Testis (tissue), 3 donors: Measurements from ENCODE around the gene NPAS3. TPM values are rescaled to one million over a fixed set of nuclear protein-coding genes. Genes with fewer than 3 reads are reported as not detected.

Experiments
- DNase-seq: peaks from one replicate; pipeline ENCODE4 v3.0.0-alpha.2; 2019
- H3K27ac ChIP-seq, 2 donors: fragments of 200-600 bp; sonication (generic); one replicate each; pipeline ENCODE4 v1.5.1; 2019
- H3K27me3 ChIP-seq: fragments of 200-600 bp; sonication (generic); one replicate; pipeline ENCODE4 v1.5.1; 2019
- H3K36me3 ChIP-seq: fragments of 200-600 bp; sonication (generic); one replicate; pipeline ENCODE4 v1.5.1; 2017; ENCODE audit warnings: low read depth; ENCODE audit errors: missing control alignments
- H3K4me1 ChIP-seq: fragments of 200-600 bp; sonication (generic); one replicate; pipeline ENCODE4 v1.5.1; 2019
- H3K4me3 ChIP-seq, 2 donors: fragments of 200-600 bp; sonication (generic); one replicate each; pipeline ENCODE4 v1.5.1; 2017 to 2019
- H3K9me3 ChIP-seq: fragments of 200-600 bp; sonication (generic); one replicate; pipeline ENCODE4 v1.5.1; 2017
- POLR2A ChIP-seq: fragments of 450-650 bp; IDR thresholded peaks from one replicate; pipeline ENCODE4 v1.6.1; 2017; ENCODE audit warnings: antibody characterized with exemption, mild to moderate bottlenecking, moderate library complexity
- WGBS, 2 donors: methylation state at CpG; one replicate each; pipeline ENCODE4 v1.1.5; 2018; 5-methylcytosine and 5-hydroxymethylcytosine counted together
- intact Hi-C: fragments of 100-400 bp; cut with DNase I; formaldehyde crosslinking; loops from one replicate; pipeline ENCODE4 v1.15.1; 2023; ENCODE audit warnings: low total_unique reads
- polyA plus RNA-seq: library from polyadenylated mRNA; stranded (reverse); fragments of 350-450 nt; fragmentation: Illumina TruSeq; extraction: RNeasy Lipid Tissue Mini Kit (QIAGEN cat#74804); gene quantifications from one replicate; pipeline ENCODE4 v1.2.3, GENCODE V29; 2014; ENCODE audit warnings: low read depth, low replicate concordance; ENCODE audit not compliant: insufficient read depth
- total RNA-seq, 2 donors: library from RNA; depleted of rRNA; stranded (reverse); fragments of >200 nt; gene quantifications; one replicate each; pipeline ENCODE4 v1.2.3, GENCODE V29; 2016
- TF ChIP-seq, protein P1 (sequence below), 3 experiments: fragments of 450-650 bp in 2 of 3; fragments of 200-600 bp in 1 of 3; sonication (generic) in 1 of 3; IDR thresholded peaks; one replicate each; pipeline ENCODE4 v1.5.1; 2016 to 2019; ENCODE audit warnings: antibody characterized with exemption in 3 of 3, mild to moderate bottlenecking in 2 of 3, moderate library complexity in 1 of 3

The NPAS3 gene
- total and polyA plus RNA-seq, 3 donors from 2014 or later: 1.1 to 3.7 (median 1.8) TPM

DNA sequence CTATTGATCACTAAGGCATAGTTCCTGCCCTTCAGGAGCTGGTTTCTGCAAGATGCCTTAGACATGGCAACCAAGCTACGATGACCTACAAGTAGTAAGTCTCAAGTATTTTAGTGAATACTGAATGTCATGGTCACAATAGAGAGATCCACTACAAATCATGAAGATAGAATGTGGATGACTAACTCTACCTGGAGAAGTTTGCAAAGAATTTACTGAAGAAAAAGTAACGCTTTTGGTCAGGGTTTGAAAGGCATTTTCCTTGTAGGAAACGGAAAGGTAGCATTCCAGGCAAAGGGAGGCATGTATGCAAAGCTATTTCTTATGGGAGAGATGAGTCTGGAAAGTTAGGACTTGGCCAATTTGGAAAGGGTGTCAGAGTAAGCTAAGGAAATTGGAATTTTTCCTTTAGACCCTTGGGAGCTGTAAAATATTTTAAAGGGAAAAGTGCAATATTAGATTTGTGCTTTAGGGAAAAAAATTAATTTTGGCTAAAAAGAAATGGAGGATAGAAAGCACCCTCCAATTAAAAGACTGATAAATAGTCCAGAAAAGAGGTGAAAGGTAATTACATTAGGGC is 634.7 kb downstream of the NPAS3 start:
- intact Hi-C loops: no loop called here
- no peaks in the 10 kb centered on the region for H3K27me3 ChIP-seq
- no peaks in the 10 kb centered on the region for H3K9me3 ChIP-seq
- no peak for DNase-seq
- TF ChIP-seq, protein P1, sequence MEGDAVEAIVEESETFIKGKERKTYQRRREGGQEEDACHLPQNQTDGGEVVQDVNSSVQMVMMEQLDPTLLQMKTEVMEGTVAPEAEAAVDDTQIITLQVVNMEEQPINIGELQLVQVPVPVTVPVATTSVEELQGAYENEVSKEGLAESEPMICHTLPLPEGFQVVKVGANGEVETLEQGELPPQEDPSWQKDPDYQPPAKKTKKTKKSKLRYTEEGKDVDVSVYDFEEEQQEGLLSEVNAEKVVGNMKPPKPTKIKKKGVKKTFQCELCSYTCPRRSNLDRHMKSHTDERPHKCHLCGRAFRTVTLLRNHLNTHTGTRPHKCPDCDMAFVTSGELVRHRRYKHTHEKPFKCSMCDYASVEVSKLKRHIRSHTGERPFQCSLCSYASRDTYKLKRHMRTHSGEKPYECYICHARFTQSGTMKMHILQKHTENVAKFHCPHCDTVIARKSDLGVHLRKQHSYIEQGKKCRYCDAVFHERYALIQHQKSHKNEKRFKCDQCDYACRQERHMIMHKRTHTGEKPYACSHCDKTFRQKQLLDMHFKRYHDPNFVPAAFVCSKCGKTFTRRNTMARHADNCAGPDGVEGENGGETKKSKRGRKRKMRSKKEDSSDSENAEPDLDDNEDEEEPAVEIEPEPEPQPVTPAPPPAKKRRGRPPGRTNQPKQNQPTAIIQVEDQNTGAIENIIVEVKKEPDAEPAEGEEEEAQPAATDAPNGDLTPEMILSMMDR (IDR thresholded peaks at IDR 0.05): no peak
- TF ChIP-seq POLR2A: no peak
- no peak overlapping the region for H3K4me3 ChIP-seq
- no peak overlapping the region for H3K27ac ChIP-seq
- no peaks in the 10 kb centered on the region for H3K36me3 ChIP-seq
- WGBS, 2 donors: 90 to 96% methylated on average over 3 of the region's 3 CpGs
- no peaks in the 10 kb centered on the region for H3K4me1 ChIP-seq

DNA sequence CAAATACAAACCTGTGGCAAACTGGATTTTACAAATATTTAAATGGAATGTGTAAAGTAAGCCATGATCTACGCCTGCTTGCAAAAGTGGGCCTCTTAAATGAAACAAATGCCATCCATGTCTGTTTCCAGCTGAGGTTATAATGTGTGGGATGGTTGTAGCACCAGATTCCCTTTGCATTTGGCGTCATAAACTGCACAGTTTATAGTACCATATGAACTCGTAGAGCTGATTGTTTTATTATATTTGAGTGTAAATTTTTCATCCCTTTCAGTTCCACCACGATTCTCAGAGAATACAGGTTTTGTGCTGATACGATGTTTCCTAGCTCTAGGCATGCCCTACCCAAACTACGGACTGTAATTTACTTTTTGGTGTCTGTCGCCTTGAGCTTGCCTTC is 637.3 kb downstream of the NPAS3 start:
- Histone ChIP-seq H3K4me1 (no peaks in the 10 kb centered on the region), H3K27me3 (no peaks in the 10 kb centered on the region), H3K36me3 (no peaks in the 10 kb centered on the region), H3K27ac (no peak overlapping the region), H3K9me3 (no peaks in the 10 kb centered on the region), H3K4me3 (no peak overlapping the region)
- no peak for DNase-seq
- 90% methylated on average over 7 of the region's 7 CpGs for WGBS, 2 donors
- intact Hi-C loops: no loop called here
- no peak for TF ChIP-seq POLR2A
- TF ChIP-seq, protein P1 (IDR thresholded peaks at IDR 0.05): no peak

DNA sequence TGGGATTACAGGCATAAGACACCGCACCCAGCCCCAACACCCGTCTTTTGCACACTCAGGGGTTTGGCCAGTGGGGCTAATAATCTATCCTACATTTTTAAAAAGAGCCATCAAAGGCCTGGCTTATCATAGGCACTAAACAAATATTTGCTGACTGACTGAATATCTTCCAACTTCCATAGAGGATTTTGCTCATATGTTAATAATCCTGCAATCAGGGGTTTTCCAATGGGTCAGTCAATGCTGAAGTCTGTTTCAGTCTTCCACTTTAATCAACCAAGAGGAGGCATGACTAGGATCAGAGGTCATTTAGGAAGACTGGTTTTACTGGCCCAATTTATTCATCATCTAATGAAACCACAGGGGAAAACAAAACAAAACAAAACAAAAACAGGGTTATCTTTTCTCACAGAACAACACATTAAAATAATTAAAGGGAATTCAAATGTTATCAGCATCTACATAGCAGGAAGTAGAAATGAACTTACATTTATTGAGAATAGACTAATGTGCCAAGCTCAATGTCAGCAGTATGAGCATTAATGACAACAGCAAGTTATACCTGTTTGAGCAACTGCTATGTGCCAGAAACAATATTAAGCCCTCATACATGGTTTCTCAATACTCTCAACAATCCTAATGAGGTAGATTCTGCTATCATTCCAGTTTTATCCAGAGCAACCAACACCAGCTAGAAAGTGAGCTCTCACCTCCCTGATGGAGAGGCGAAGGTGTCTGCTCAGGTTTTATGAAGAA is 640.0 kb downstream of the NPAS3 start:
- H3K4me1 ChIP-seq: no peaks in the 10 kb centered on the region
- H3K27me3 ChIP-seq: no peaks in the 10 kb centered on the region
- no peaks in the 10 kb centered on the region for H3K36me3 ChIP-seq
- DNase-seq: no peak
- no peaks in the 10 kb centered on the region for H3K9me3 ChIP-seq
- intact Hi-C loops: no loop called here
- no peak for TF ChIP-seq POLR2A
- TF ChIP-seq, protein P1 (IDR thresholded peaks at IDR 0.05): no peak
- WGBS, 2 donors: 97 to 100% methylated on average over 3 of the region's 3 CpGs
- H3K27ac ChIP-seq: no peak overlapping the region
- H3K4me3 ChIP-seq: no peak overlapping the region

DNA sequence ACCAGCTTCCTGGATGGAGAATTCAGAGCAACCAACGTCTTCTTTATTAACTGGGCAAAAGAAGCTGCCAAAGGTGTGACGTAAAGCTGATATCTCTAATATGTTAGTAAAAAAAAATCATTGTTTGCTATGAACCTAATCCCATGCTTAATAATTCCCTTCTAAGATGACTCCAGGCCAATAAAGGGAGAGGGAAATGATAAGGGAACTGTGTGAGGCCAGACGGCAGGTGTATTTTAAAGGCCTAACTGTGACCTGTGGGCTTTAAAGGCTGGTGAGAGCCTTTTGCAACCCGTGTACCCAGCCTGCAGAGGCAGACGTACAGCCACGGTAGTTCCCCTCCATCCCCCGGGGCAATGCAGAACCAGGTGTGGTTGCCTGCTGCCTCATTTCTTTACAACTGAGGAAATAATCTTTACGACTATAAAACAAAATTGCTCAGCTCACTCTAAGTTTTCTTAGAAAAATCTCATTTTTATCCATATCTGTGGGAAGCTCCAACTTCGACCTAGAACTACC is 641.6 kb downstream of the NPAS3 start:
- TF ChIP-seq, protein P1 (IDR thresholded peaks at IDR 0.05): no peak
- TF ChIP-seq POLR2A: no peak
- H3K9me3 ChIP-seq: no peaks in the 10 kb centered on the region
- H3K27me3 ChIP-seq: no peaks in the 10 kb centered on the region
- intact Hi-C loops: no loop called here
- no peak overlapping the region for H3K27ac ChIP-seq
- H3K36me3 ChIP-seq: no peaks in the 10 kb centered on the region
- no peak for DNase-seq
- no peak overlapping the region for H3K4me3 ChIP-seq
- no peaks in the 10 kb centered on the region for H3K4me1 ChIP-seq
- 86 to 87% methylated on average over 9 of the region's 9 CpGs for WGBS, 2 donors
